K562 (cell line): Measurements from ENCODE around the gene SP6. TPM values are rescaled to one million over a fixed set of nuclear protein-coding genes. Genes with fewer than 3 reads are reported as not detected.
A peak's percentile ranks its signal among the peaks of the same experiment; 100 is the strongest.

Experiments
- C11orf30 ChIP-seq: fragments of 450-650 bp; IDR thresholded peaks from 2 replicates; pipeline ENCODE4 v1.6.1; 2016; ENCODE audit warnings: low read depth, mild to moderate bottlenecking
- CHCHD3 ChIP-seq: fragments of 250-450 bp; sonication (Bioruptor Pico); IDR thresholded peaks from 2 replicates; pipeline ENCODE4 v2.1.2; 2022; ENCODE audit warnings: mild to moderate bottlenecking
- ELF2 ChIP-seq: fragments of 250-450 bp; sonication (Bioruptor Pico); IDR thresholded peaks from 2 replicates; pipeline ENCODE4 v1.5.0; 2021; ENCODE audit warnings: mild to moderate bottlenecking
- ETV5 ChIP-seq: sonication (generic); formaldehyde crosslinking; IDR thresholded peaks from 2 replicates; pipeline ENCODE4 v1.4.0; 2020; ENCODE audit warnings: low read depth, mild to moderate bottlenecking, missing genetic modification reagents
- FOXJ3 ChIP-seq: sonication (generic); formaldehyde crosslinking; IDR thresholded peaks from 2 replicates; pipeline ENCODE4 v1.4.0; 2020; ENCODE audit warnings: mild to moderate bottlenecking, missing genetic modification reagents
- FOXM1 ChIP-seq, 2 experiments: fragments of 450-650 bp in 1 of 2; sonication (generic) in 1 of 2; formaldehyde crosslinking in 1 of 2; IDR thresholded peaks; 2 replicates each; pipeline versions ENCODE4 v1.6.1 to v1.9.0; 2017 to 2022; ENCODE audit warnings: low read depth in 2 of 2, mild to moderate bottlenecking in 2 of 2, missing genetic modification reagents in 1 of 2, moderate library complexity in 1 of 2
- MIER1 ChIP-seq: fragments of 450-650 bp; IDR thresholded peaks from 2 replicates; pipeline ENCODE4 v1.6.1; 2016; ENCODE audit warnings: antibody characterized with exemption, mild to moderate bottlenecking, low read depth
- POLR2H ChIP-seq: IDR thresholded peaks from 2 replicates; pipeline ENCODE4 v1.6.1; 2016; ENCODE audit warnings: missing genetic modification characterization, low read depth, mild to moderate bottlenecking, control low read depth, missing compliant biosample characterization, moderate library complexity
- ZNF407 ChIP-seq: fragments of 450-650 bp; IDR thresholded peaks from 2 replicates; pipeline ENCODE4 v1.6.1; 2016; ENCODE audit warnings: low read depth
- polyA plus RNA-seq, 8 experiments: library from polyadenylated mRNA; depleted of rRNA in 4 of 8; stranded (reverse) in 5 of 8; unstranded in 3 of 8; fragments of >200 nt; fragmentation: Nextera tagmentation in 2 of 8; fragmentation: Illumina TruSeq in 1 of 8; extraction: Ambion mirVana in 2 of 8; extraction: Trizol in 1 of 8; gene quantifications; 2 replicates each; pipeline versions ENCODE4 v1.2.1 to v1.2.3, GENCODE V29; 2011 to 2014; ENCODE audit warnings: inconsistent platforms in 1 of 8, missing spikeins in 1 of 8
- total RNA-seq, 7 experiments: library from RNA; depleted of rRNA in 6 of 7; stranded (reverse); fragments of >200 nt in 6 of 7; fragmentation: Illumina TruSeq in 2 of 7; extraction: Trizol in 2 of 7; gene quantifications; 2 replicates each; pipeline versions ENCODE4 v1.2.1 to v1.2.3, GENCODE V29; 2011 to 2021; ENCODE audit warnings: low replicate concordance in 1 of 7
- TF ChIP-seq, protein P1 (sequence below): sonication (generic); formaldehyde crosslinking; IDR thresholded peaks from 2 replicates; pipeline ENCODE4 v1.8.1; 2023; ENCODE audit warnings: mild to moderate bottlenecking, missing genetic modification reagents
- TF ChIP-seq, protein P2 (sequence below): fragments of 250-450 bp; sonication (Bioruptor Pico); IDR thresholded peaks from 2 replicates; pipeline ENCODE4 v1.5.0; 2022; ENCODE audit warnings: mild to moderate bottlenecking
- TF ChIP-seq, protein P3 (sequence below): fragments of 450-650 bp; formaldehyde crosslinking; IDR thresholded peaks from 2 replicates; pipeline ENCODE4 v1.4.0; 2022; ENCODE audit warnings: mild to moderate bottlenecking, moderate library complexity

The SP6 gene
- total and polyA plus RNA-seq, 9 of the 15 experiments (the other 6 are each of a cell fraction or from before 2014, with no cell fraction given), result 0.11 to 7.9 (median 2.2) TPM

- TF ChIP-seq POLR2H (peak; percentile 80; the same call in 1 of the 2 replicates), ZNF407 (peak; percentile 95), ETV5 (CRISPR knock-in tag) (peak; percentile 100), CHCHD3 (CRISPR knock-in tag) (0 out of 2 replicates have a peak, but pooled peaks have one; percentile 69), FOXM1 (IDR thresholded peaks at IDR 0.05; ENCODE audit: low read depth) (no peak), FOXM1 (CRISPR knock-in tag; IDR thresholded peaks at IDR 0.05; ENCODE audit: low read depth) (peak; percentile 68; the same call in 1 of the 2 replicates), ELF2 (peak; percentile 32; the same call in 1 of the 2 replicates), FOXJ3 (no peak), C11orf30 (peak; percentile 98), MIER1 (0 out of 2 replicates have a peak, but pooled peaks have one; percentile 52)
- TF ChIP-seq, protein P1, sequence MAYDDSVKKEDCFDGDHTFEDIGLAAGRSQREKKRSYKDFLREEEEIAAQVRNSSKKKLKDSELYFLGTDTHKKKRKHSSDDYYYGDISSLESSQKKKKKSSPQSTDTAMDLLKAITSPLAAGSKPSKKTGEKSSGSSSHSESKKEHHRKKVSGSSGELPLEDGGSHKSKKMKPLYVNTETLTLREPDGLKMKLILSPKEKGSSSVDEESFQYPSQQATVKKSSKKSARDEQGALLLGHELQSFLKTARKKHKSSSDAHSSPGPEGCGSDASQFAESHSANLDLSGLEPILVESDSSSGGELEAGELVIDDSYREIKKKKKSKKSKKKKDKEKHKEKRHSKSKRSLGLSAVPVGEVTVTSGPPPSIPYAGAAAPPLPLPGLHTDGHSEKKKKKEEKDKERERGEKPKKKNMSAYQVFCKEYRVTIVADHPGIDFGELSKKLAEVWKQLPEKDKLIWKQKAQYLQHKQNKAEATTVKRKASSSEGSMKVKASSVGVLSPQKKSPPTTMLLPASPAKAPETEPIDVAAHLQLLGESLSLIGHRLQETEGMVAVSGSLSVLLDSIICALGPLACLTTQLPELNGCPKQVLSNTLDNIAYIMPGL (CRISPR knock-in tag), result 0 out of 2 replicates have a peak, but pooled peaks have one; percentile 72
- TF ChIP-seq, protein P2, sequence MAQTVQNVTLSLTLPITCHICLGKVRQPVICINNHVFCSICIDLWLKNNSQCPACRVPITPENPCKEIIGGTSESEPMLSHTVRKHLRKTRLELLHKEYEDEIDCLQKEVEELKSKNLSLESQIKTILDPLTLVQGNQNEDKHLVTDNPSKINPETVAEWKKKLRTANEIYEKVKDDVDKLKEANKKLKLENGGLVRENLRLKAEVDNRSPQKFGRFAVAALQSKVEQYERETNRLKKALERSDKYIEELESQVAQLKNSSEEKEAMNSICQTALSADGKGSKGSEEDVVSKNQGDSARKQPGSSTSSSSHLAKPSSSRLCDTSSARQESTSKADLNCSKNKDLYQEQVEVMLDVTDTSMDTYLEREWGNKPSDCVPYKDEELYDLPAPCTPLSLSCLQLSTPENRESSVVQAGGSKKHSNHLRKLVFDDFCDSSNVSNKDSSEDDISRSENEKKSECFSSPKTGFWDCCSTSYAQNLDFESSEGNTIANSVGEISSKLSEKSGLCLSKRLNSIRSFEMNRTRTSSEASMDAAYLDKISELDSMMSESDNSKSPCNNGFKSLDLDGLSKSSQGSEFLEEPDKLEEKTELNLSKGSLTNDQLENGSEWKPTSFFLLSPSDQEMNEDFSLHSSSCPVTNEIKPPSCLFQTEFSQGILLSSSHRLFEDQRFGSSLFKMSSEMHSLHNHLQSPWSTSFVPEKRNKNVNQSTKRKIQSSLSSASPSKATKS (CRISPR knock-in tag), result no peak
- TF ChIP-seq, protein P3, sequence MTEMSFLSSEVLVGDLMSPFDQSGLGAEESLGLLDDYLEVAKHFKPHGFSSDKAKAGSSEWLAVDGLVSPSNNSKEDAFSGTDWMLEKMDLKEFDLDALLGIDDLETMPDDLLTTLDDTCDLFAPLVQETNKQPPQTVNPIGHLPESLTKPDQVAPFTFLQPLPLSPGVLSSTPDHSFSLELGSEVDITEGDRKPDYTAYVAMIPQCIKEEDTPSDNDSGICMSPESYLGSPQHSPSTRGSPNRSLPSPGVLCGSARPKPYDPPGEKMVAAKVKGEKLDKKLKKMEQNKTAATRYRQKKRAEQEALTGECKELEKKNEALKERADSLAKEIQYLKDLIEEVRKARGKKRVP (CRISPR knock-in tag), result 0 out of 2 replicates have a peak, but pooled peaks have one; percentile 7
These were observed 19.7 kb downstream of the SP6 start, which contains the start of the genes LRRC46 and MRPL10 (continued) for GRCh38 chr17:47831003-47831933.
